ENCODE measurements around the gene BCO2.
"Not testable (repeated sequence)": the region's sequence is repeated elsewhere in the genome, so short reads cannot be mapped to it uniquely, and the experiment has no call there.

The BCO2 gene

DNA sequence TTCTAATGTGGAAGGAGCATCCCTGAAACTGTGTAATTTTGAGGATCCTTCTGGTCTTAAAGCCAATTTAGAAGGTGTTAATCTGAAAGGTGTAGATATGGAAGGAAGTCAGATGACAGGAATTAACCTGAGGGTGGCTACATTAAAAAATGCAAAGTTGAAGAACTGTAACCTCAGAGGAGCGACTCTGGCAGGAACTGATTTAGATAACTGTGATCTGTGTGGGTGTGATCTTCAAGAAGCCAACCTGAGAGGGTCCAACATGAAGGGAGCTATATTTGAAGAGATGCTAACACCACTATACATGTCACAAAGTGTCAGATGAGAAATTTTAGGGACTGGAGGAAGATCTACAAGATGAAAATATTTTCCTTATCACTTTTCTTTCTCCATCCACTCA is 7.6 kb downstream of the BCO2 start:
- TF ChIP-seq, protein P1, sequence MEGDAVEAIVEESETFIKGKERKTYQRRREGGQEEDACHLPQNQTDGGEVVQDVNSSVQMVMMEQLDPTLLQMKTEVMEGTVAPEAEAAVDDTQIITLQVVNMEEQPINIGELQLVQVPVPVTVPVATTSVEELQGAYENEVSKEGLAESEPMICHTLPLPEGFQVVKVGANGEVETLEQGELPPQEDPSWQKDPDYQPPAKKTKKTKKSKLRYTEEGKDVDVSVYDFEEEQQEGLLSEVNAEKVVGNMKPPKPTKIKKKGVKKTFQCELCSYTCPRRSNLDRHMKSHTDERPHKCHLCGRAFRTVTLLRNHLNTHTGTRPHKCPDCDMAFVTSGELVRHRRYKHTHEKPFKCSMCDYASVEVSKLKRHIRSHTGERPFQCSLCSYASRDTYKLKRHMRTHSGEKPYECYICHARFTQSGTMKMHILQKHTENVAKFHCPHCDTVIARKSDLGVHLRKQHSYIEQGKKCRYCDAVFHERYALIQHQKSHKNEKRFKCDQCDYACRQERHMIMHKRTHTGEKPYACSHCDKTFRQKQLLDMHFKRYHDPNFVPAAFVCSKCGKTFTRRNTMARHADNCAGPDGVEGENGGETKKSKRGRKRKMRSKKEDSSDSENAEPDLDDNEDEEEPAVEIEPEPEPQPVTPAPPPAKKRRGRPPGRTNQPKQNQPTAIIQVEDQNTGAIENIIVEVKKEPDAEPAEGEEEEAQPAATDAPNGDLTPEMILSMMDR (IDR thresholded peaks at IDR 0.05; ENCODE audit: borderline replicate concordance, insufficient read depth, low read depth, low read length): no peak

DNA sequence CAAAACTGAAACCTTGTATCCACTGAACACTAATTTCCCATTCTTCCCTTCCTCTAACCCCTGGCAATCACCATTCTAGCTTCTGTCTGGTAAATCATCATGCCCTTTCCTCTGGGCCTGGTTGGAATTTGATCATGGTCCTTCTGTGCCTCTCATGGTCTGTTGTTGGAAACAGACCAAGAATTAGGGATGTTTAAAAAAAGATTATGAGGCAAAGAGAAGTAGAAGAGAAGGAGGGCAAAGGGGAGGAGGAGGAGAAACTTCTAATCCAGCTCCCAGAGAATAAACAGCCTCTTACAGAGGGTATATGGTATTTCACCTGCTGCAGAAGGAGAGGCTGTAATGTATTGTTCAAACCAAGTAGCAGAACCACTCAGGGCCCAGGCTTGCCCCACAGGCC is 10.6 kb downstream of the BCO2 start:
- TF ChIP-seq, protein P1 (IDR thresholded peaks at IDR 0.05; ENCODE audit: borderline replicate concordance, insufficient read depth, low read depth, low read length): no peak
- H3K4me3 ChIP-seq (ENCODE audit: low read depth, low read length): no peak overlapping the region

More for the DNA sequence above, 7.6 kb downstream of the BCO2 start:
- H3K4me3 ChIP-seq (ENCODE audit: low read depth, low read length): no peak overlapping the region

DNA sequence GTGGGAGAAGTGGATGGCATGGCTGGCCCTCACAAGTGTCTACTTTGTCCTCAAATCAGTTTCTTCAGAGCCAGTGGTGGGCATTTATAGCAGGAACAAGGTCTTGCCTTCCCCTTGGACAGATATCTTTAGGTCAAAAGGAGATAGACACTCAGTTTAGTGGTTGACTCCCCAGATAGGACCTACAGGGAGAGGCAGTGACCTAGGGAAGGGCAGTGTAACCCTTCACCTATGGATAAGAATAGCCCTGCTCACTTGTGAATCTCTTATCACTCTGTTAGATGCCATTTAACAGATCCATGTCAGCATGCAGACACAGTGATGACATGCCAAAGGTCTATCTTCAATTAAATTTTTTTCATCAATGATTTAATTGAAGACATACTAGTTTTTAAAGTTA is 11.0 kb downstream of the BCO2 start:
- TF ChIP-seq, protein P1 (IDR thresholded peaks at IDR 0.05; ENCODE audit: borderline replicate concordance, insufficient read depth, low read depth, low read length): no peak

DNA sequence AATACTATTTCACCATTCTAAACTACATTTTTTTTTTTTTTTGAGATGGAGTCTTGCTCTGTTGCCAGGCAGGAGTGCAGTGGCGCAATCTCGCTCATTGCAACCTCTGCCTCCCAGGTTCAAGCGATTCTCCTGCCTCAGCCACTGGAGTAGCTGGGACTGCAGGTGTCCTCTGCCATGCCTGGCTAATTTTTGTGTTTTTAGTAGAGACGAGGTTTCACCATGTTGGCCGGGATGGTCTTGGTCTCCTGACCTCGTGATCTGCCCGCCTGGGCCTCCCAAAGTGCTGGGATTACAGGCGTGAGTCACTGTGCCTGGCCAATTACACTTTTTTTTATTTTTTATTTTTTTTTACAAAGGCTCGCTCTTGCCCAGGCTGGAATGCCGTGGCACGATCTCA is 19.8 kb downstream of the BCO2 start:
- not testable (repeated sequence) for H3K4me3 ChIP-seq (ENCODE audit: low read depth, low read length)

More for the DNA sequence above, 11.0 kb downstream of the BCO2 start:
- H3K4me3 ChIP-seq (ENCODE audit: low read depth, low read length): no peak overlapping the region

DNA sequence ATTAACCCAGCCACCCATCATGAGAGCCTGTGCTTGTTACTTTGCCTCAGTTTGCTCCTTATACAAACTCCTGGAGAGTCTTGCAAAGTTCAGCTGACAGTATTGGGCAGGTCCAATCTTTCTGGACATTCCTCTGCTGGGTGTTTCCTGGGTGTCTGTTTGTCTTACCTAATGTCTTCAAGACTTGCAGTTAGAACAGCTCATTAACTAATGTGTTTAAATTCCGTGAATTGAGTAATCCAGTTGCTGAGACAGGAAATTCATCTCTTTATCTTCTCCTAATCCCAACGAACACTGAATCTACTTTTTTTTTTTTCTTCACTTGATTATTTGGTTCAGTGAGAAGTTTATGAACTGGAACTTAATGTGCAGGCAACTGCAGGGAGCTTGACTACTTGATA is 20.6 kb downstream of the BCO2 start:
- TF ChIP-seq, protein P1 (IDR thresholded peaks at IDR 0.05; ENCODE audit: borderline replicate concordance, insufficient read depth, low read depth, low read length): no peak
- H3K4me3 ChIP-seq (ENCODE audit: low read depth, low read length): no peak overlapping the region

DNA sequence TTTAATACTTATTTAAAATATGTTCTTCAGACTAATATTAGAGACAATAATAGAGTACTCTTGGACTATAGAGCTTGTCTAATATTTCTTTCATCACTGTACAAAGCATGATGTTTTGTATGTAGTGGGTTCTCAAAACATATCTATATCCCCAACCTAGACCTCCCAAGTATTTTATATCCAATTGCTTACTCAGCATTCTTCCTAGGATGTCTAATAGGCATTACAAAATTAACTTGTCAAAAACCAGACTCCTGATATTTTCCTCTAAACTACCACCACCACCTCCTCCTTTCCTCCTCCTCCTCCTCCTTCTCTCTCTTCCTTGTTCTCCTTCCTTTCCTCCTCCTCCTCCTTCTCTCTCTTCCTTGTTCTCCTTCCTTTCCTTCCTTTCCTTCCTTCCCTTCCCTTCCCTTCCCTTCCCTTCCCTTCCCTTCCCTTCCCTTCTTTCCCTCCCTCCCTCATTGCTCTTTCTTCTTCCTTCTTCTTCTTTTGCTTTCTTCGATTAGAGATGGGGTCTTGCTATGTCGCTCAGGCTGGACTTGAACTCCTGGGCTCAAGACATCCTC is 21.3 kb downstream of the BCO2 start:
- no peak overlapping the region for H3K4me3 ChIP-seq (ENCODE audit: low read depth, low read length)
- TF ChIP-seq, protein P1 (IDR thresholded peaks at IDR 0.05; ENCODE audit: borderline replicate concordance, insufficient read depth, low read depth, low read length): no peak

DNA sequence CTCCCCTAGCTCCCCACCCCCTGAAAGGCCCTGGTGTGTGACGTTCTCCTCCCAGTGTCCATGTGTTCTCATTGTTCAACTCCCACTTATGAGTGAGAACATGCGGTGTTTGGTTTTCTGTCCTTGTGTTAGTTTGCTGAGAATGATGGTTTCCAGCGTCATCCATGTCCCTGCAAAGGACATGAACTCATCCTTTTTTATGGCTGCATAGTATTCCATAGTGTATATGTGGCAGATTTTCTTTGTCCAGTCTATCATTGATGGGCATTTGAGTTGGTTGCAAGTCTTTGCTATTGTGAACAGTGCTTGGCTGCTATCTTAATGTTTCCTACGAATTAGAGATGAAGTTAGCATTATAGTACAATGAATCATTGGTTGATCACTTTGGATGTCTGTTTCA is 23.8 kb downstream of the BCO2 start:
- not testable (repeated sequence) for H3K4me3 ChIP-seq (ENCODE audit: low read depth, low read length)

DNA sequence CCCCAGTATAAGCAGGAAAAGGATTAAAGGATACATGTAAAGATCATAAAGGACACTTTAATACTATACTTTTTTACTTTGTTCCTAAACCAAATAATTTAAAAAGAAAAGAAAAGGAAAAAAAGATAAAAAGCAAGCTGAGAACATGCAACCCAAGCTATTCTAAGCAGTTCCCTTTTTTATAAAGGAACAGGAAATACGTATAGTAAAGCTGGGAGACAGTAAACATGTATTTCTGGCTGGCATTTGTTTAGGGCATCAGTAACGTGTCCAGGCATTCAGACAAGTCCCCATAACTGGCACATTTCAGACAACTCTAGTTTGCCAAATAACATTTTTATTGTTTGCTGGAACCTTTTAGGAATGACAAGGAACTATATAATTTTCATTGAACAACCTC is 24.9 kb downstream of the BCO2 start:
- TF ChIP-seq, protein P1 (IDR thresholded peaks at IDR 0.05; ENCODE audit: borderline replicate concordance, insufficient read depth, low read depth, low read length): no peak
- H3K4me3 ChIP-seq (ENCODE audit: low read depth, low read length): no peak overlapping the region

All from GM12875 (cell line).